ENCODE data around the gene KCNMB1.

KCNMB1 gene

DNA sequence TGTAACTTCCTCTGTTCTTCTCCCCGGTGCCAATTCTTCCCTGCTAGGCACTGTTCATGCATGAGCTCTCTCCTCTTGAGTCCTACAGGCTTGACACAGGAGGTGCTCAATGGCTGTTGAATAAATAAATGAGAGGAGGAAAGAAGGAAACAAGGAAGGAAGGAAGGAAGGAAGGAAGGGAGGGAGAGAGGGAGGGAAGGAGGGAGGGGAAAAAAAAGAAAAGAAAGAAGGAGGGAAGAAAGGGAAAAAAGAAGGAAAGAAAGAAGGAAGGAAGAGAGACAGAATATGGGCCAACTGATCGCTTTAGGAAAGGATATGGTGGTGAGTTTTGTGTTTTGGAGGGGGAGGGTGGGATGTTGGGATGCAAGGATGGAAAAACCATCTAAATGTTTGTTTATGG is 6.4 kb downstream of the KCNMB1 start:
- H3K27me3 ChIP-seq (ENCODE audit: low read length): 0 out of 2 replicates have a peak, but pooled peaks cover 4% of the 10 kb centered on the region
- no peak overlapping the region for H3K27ac ChIP-seq (ENCODE audit: low read depth, low read length)
- no peaks in the 10 kb centered on the region for H3F3A ChIP-seq (ENCODE audit: insufficient read depth)
- H4K20me1 ChIP-seq (ENCODE audit: low read depth, low read length): no peaks in the 10 kb centered on the region
- H3K4me2 ChIP-seq (ENCODE audit: low read depth, low read length, poor library complexity, severe bottlenecking): no peak overlapping the region
- no peak overlapping the region for H3K9ac ChIP-seq (ENCODE audit: low read length)
- H2AFZ ChIP-seq (ENCODE audit: low read depth, low read length, severe bottlenecking): no peak overlapping the region
- no peaks in the 10 kb centered on the region for H3K79me2 ChIP-seq (ENCODE audit: insufficient read depth, low read length)
- no peaks in the 10 kb centered on the region for H3K36me3 ChIP-seq (ENCODE audit: low read length)
- H3K4me3 ChIP-seq (ENCODE audit: insufficient read depth, low read length, poor library complexity, severe bottlenecking): no peak overlapping the region
- no peaks in the 10 kb centered on the region for H3K9me3 ChIP-seq (ENCODE audit: insufficient read depth, low read length)
- TF ChIP-seq, protein P1, sequence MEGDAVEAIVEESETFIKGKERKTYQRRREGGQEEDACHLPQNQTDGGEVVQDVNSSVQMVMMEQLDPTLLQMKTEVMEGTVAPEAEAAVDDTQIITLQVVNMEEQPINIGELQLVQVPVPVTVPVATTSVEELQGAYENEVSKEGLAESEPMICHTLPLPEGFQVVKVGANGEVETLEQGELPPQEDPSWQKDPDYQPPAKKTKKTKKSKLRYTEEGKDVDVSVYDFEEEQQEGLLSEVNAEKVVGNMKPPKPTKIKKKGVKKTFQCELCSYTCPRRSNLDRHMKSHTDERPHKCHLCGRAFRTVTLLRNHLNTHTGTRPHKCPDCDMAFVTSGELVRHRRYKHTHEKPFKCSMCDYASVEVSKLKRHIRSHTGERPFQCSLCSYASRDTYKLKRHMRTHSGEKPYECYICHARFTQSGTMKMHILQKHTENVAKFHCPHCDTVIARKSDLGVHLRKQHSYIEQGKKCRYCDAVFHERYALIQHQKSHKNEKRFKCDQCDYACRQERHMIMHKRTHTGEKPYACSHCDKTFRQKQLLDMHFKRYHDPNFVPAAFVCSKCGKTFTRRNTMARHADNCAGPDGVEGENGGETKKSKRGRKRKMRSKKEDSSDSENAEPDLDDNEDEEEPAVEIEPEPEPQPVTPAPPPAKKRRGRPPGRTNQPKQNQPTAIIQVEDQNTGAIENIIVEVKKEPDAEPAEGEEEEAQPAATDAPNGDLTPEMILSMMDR (IDR thresholded peaks at IDR 0.05; ENCODE audit: insufficient read depth, low read length, poor library complexity, severe bottlenecking): no peak
- TF ChIP-seq EZH2phosphoT487 (conservative IDR thresholded peaks at IDR 0.05; ENCODE audit: low read length): no peak
- no peaks in the 10 kb centered on the region for H3K9me2 ChIP-seq (replicated peaks; ENCODE audit: insufficient read depth, low read length)

DNA sequence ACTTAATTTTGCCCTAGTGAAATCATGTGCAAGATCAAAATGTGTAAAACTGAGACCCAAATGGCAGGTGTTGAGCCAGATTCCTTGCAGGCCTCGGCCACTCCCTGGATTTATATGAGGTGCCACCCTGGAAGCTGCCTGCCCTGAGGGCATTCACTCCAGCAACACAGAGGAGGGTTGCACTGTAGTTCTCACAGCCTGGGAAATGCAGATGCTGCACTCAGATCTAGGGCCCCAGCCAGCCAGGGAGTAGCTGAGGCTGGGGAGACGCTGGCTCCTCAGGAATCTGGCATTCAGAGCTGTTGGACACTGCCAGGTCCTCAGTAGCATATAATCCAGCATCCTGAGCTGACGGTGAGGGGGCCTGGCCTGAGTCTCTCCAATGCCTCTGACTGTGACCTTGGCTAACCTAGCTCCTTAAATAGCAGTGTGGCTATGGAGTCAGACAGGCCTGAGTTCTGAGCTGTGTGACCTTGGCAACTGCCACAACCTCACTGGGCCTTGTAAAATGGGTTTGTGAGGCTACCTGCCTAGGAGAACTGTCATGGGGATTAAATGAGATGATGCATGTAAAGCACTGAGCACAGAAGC is 8.7 kb downstream of the KCNMB1 start:
- H3K4me3 ChIP-seq (ENCODE audit: insufficient read depth, low read length, poor library complexity, severe bottlenecking): no peak overlapping the region
- no peaks in the 10 kb centered on the region for H3F3A ChIP-seq (ENCODE audit: insufficient read depth)
- H3K27ac ChIP-seq (ENCODE audit: low read depth, low read length): no peak overlapping the region
- 0 out of 2 replicates have a peak, but pooled peaks cover 4% of the 10 kb centered on the region for H3K27me3 ChIP-seq (ENCODE audit: low read length)
- no peak overlapping the region for H2AFZ ChIP-seq (ENCODE audit: low read depth, low read length, severe bottlenecking)
- H3K36me3 ChIP-seq (ENCODE audit: low read length): no peaks in the 10 kb centered on the region
- no peak overlapping the region for H3K4me2 ChIP-seq (ENCODE audit: low read depth, low read length, poor library complexity, severe bottlenecking)
- no peak overlapping the region for H3K9ac ChIP-seq (ENCODE audit: low read length)
- no peaks in the 10 kb centered on the region for H3K9me2 ChIP-seq (replicated peaks; ENCODE audit: insufficient read depth, low read length)
- no peaks in the 10 kb centered on the region for H3K79me2 ChIP-seq (ENCODE audit: insufficient read depth, low read length)
- no peaks in the 10 kb centered on the region for H4K20me1 ChIP-seq (ENCODE audit: low read depth, low read length)
- no peaks in the 10 kb centered on the region for H3K9me3 ChIP-seq (ENCODE audit: insufficient read depth, low read length)
- TF ChIP-seq, protein P1 (IDR thresholded peaks at IDR 0.05; ENCODE audit: insufficient read depth, low read length, poor library complexity, severe bottlenecking): no peak

DNA sequence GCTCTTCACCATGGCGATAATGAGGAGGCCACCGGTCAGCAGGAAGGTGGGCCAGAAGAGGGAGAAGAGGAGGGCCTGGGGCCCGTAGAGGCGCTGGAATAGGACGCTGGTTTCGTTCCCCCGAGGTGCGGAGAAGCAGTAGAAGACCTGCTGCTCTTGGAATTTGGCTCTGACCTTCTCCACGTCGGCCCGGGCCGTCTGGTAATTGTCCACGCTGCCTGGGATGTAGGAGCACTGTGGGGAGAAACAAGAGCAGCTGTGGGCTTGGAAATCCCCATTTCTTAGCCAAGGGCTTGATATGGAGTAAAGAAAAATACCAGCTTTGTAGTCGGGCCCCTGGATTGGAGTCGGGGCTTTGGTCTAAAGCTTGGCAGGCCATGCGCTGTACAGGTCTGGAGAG is 10.4 kb downstream of the KCNMB1 start:
- no peak overlapping the region for H3K4me2 ChIP-seq (ENCODE audit: low read depth, low read length, poor library complexity, severe bottlenecking)
- H4K20me1 ChIP-seq (ENCODE audit: low read depth, low read length): no peaks in the 10 kb centered on the region
- no peaks in the 10 kb centered on the region for H3F3A ChIP-seq (ENCODE audit: insufficient read depth)
- H3K9ac ChIP-seq (ENCODE audit: low read length): no peak overlapping the region
- no peaks in the 10 kb centered on the region for H3K9me2 ChIP-seq (replicated peaks; ENCODE audit: insufficient read depth, low read length)
- H3K79me2 ChIP-seq (ENCODE audit: insufficient read depth, low read length): no peaks in the 10 kb centered on the region
- H3K36me3 ChIP-seq (ENCODE audit: low read length): no peaks in the 10 kb centered on the region
- H3K9me3 ChIP-seq (ENCODE audit: insufficient read depth, low read length): no peaks in the 10 kb centered on the region
- H3K4me3 ChIP-seq (ENCODE audit: insufficient read depth, low read length, poor library complexity, severe bottlenecking): no peak overlapping the region
- H3K27ac ChIP-seq (ENCODE audit: low read depth, low read length): no peak overlapping the region
- TF ChIP-seq, protein P1 (IDR thresholded peaks at IDR 0.05; ENCODE audit: insufficient read depth, low read length, poor library complexity, severe bottlenecking): no peak
- no peak for TF ChIP-seq EZH2phosphoT487 (conservative IDR thresholded peaks at IDR 0.05; ENCODE audit: low read length)
- no peak overlapping the region for H2AFZ ChIP-seq (ENCODE audit: low read depth, low read length, severe bottlenecking)
- 0 out of 2 replicates have a peak, but pooled peaks cover 4% of the 10 kb centered on the region for H3K27me3 ChIP-seq (ENCODE audit: low read length)

Data from SU-DHL-6 (cell line).